Activated CD4-positive, CD25-positive, alpha-beta regulatory T cell (primary cell): Measurements from ENCODE around the gene CHST8.
"Not testable (repeated sequence)": the region's sequence is repeated elsewhere in the genome, so short reads cannot be mapped to it uniquely, and the experiment has no call there.

ENCODE experiments used
- DNase-seq, 4 experiments: peaks; one replicate each; lab custom pipeline; 2025; lab: John Stamatoyannopoulos, UW

Gene CHST8

GRCh38 chr19:33621811-33622504, at the start of gene CHST8:
Gene CHST8 (plus strand): TSS chr19:33621953. CDS start chr19:33689262, 67,309 bp downstream.
- no peak for DNase-seq

DNA sequence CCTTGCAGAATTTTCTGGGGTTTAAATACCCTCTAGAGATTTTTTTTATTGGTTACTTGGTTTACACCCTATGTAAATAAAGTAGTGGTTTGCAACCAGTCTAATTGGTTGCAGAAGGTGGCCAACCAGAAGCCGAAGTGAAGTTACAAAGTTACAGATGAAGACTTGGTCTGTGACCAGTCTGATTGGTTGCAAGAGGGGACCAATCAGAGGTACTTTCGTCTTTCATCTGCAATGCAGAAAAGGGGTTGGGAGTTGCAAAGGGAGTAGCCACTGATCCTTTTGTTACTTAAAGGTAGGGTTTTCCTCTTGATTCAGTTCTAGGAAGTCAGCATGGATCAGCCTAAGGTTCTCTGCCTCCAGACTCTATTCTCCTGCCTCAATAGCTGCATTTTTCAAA, 48.8 kb upstream of the CHST8 start:
- no peak for DNase-seq

GRCh38 chr19:33574824-33575223, 46.9 kb upstream of the CHST8 start:
- no peak for DNase-seq

GRCh38 chr19:33578697-33579096, 43.1 kb upstream of the CHST8 start:
- DNase-seq: no peak

DNA sequence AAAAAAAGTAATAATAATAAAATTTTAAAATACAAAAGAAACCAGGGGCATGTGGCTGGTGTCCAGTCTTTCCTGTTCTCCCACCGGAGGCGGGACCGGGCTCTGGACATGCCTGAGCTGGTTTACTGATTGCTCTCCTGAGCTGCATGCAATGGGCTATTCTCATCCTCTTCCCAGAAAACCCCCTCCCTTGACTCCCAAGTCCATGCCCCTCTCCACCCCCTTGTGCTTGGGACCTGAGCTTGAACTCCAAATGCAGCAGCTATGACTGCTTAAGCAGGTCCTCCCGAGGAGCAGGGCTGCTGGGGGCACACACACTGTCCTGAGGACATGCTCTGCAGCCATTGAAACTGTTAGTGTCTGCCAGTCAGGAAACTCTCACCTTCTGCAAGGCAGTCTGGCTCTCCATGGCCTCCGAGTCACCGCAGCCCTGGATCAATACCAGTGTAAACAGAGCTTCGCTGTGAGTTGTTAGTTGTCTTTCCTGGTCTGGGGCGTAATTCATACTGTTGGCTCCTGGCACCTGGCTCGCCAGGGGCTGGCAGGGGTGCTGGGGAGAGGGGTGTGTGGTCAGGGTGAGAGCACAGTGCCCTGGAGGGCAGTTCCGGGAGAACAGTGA, 41.6 kb upstream of the CHST8 start:
- DNase-seq: no peak

DNA sequence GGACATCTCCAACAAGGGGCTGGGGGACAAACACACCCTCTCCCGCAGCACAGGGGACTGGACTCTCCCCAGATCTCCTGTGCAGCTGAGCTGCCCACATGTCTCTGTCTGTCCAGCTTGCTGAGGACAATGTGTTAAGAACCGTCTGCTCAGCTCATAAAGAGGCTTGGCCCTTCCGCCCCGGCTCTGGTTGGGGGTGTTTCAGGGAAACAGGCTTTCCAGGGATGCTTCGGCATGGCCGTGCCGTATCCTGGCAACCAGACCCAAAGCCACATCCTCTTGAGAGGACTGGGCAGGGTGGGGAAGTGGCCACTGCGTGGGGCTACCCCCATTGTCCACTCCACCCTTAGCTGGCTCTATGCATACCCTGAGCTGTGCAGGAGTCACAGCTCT, 41.1 kb upstream of the CHST8 start:
- no peak for DNase-seq

DNA sequence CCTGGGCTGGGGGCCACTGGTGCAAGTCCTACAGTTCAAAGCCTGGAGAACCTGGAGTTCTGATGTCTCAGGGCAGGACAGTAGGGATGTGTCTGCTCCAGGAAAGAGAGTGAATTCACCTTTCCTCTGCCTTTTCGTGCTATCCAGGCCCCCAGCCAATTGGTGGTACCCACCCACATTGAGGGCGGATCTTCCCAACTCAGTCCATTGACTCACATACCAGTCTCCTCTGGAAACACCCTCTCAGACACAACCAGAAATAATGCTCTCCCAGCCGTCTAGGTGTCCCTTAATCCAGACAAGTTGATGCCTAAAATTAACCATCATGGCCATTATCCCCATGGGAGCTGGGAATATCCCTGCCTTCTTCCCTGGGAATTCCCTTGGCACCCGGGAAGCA, 38.8 kb upstream of the CHST8 start:
- DNase-seq: no peak

DNA sequence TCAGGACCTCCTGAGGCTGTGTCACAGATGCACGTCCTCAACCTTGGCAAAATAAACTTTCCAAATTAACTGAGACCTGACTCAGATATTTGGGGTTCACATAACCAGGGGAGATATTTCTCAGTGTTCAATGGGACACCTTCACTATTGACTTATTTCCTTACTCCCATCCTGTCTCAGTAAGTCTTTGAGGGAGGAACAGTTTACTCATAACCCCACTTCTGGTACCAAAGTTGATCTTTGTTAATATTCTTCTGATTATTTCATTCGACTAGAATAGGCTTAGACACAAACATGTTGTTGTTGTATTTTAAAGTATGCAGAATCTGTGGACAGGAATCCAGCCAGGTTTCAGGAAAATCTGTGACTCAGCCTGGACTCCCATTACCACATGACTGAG, 34.6 kb upstream of the CHST8 start:
- no peak for DNase-seq

GRCh38 chr19:33590224-33590623, 31.5 kb upstream of the CHST8 start:
- DNase-seq: no peak

GRCh38 chr19:33595783-33596182, 26.0 kb upstream of the CHST8 start:
- DNase-seq: no peak

- DNase-seq: no peak
Observed at GRCh38 chr19:33601583-33601982, 20.2 kb upstream of the CHST8 start.

DNA sequence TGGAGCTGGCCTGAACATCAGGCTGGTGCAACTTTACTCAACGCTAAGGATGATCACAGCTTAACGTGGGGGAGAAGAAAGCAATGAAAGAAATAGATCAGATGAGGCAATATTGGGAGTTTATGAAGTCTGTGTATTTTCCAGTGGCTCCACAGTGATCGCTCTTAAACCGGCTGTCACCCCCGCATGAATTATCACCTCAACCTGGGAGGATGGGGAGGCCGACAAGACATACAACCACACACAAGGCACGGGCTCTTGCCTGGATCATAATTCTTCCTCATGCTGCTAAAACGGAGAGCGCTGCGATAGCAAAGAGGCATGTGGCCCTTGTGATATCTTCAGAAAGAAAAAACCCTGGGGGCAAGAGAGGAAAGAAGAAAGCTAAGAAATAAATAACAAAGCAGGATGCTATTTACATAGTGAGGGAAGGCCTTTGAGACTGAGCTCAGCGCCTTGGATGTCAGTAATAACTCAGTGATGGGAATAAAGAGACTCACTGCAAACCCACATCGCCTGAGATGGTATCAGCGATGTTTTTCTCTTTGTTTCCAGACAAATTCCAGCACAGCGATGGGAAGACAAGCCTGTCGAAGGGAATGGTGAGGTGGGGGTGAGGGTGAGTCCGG, 19.1 kb upstream of the CHST8 start:
- no peak for DNase-seq

GRCh38 chr19:33603377-33603776, 18.4 kb upstream of the CHST8 start:
- DNase-seq: no peak

- DNase-seq: no peak
Observed at GRCh38 chr19:33604651-33605050, 17.1 kb upstream of the CHST8 start.

DNA sequence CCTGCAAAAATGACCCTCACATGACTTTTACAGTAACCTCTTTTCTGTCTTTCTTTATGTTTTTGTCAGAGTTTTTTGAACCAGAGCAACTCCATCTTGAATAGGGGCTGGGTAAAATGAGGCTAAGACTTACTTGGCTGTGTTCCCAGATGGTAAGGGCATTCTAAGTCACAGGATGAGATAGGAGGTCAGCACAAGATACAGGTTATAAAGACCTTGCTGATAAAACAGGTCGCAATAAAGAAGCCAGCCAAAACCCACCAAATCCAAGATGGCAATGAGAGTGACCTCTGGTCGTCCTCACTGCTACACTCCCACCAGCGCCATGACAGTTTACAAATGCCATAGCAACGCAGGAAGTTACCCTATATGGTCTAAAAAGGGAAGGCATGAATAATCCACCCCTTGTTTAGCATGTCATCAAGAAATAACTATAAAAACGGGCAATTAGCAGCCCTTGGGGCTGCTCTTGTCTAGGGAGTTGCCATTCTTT, 15.9 kb upstream of the CHST8 start:
- DNase-seq: not testable (repeated sequence)

DNA sequence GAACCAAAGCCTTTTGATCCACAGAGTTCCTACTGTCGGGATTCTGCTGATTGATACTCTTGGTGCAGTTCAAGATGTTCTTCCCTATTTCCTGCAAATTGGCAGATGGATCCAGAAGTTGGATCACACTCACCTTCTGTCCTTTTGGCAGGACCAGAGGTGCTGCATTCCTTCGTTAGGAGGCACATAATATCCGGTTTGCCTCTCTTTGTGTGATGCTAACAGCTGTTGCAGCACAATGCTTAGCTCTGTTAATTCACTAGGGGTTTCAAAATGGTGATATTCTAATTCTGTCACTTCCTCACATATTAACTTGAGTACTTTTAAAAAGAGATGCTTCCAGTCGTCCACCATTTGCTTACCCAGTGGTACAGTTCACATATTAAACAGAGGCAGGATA, 15.2 kb upstream of the CHST8 start:
- no peak for DNase-seq

- no peak for DNase-seq
Observed at GRCh38 chr19:33609353-33609752, 12.4 kb upstream of the CHST8 start.

DNA sequence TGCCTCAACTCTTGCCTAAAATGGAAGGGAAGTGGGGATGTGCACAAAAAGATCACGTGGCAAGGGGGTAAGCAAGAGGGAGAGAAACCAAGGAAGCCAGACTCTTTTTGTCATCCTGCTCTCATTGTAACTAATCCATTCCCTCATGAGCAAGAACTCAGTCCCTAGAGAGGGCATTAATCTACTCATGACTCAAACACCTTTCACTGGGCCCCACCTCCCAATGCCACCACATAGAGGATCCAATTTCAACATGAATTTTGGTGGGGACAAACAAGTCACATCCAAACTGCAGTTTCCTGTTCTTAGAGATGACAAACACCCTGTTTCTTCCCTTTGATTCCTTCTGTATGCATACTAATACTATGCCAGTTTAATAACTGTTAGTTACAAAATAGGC, 11.2 kb upstream of the CHST8 start:
- DNase-seq: no peak

DNA sequence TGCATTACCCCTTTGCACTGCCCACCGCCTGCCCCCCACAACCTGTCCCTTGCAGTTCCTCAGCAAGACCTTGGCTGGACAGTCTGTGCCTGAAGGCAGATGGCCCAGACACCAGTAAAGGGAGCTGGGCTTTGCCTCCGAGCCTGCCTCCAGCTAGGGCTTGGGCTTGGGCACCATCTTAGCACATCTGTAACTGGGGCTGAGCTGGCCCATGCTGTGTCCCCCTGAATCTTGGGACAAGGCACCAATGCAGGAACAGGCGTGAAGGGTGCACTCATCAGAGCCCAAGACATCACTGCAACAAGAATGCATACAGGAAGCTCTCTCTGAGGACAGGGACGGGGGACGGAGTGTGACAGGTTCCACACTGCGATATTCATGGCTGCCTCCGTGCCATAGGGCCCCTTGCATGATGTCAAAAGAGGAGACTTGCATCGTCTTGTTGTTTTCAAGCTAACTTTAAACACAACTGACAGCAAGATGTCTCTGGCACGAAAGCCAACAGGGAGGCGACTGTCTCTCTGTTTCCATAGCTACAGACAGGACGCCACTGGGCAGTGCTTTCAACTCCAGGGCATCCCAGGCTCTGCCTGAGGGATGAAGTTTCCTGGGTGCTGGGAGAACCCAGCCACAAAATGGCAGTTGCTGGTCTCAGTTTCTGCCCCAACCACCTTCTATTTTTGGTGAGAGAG, 8.7 kb upstream of the CHST8 start:
- DNase-seq: no peak

- no peak for DNase-seq
Observed at GRCh38 chr19:33613620-33614000, 8.1 kb upstream of the CHST8 start.

DNA sequence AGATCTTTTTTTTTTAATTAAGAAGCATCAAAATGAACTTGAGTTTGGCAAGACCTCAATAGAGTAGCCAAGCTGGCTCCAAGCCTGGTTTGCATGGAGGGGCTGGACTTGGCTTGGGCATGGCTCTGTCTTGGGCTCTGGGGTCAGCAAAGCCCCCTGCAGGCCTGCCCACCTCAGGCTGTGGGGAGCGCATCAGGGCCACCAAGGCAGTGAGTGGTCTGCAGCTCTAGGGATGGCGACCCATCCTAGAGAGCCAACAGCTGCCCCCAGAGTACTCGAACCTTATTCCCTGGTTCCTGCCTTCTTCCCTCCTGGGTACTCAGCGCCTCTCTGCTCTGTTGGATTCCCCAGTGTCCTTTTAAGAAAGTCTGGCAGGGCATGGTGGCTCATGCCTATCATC, 5.4 kb upstream of the CHST8 start:
- no peak for DNase-seq

DNA sequence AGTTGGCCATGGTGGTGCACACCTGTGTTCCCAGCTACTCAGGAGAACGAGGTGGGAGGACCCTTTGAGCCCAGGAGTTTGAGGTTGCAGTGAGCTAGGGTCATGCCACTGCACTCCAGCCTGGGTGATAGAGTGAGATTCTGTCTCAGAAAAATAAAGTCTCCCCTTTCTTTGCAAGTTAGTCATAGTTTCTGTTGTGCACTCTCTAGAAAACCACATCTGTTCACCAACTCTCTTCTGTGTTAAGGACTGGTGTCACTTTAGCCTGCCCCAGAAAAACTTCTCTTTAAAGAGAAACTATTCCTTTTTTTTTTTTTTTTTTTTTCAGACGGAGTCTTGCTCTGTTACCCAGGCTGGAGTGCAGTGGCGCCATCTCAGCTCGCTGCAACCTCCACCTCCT, 4.9 kb upstream of the CHST8 start:
- DNase-seq: no peak

GRCh38 chr19:33618363-33618762, 3.4 kb upstream of the CHST8 start:
- DNase-seq: not testable (repeated sequence)
